Gastroesophageal sphincter (tissue), 4 donors: ENCODE data around the gene PUS7. TPM values are rescaled to one million over a fixed set of nuclear protein-coding genes. Genes with fewer than 3 reads are reported as not detected.

Source experiments
- ATAC-seq: fragments of 150-250 bp; one replicate; pipeline ENCODE4 v1.9.1; 2016; ENCODE audit warnings: mild to moderate bottlenecking, moderate library complexity
- H3K27ac ChIP-seq, 4 donors: fragments of 200-600 bp; sonication (generic) in 3 of 4; 1 replicate in 3 of 4; 2 replicates in 1 of 4; pipeline ENCODE4 v1.5.1; 2016 to 2019
- H3K27me3 ChIP-seq: fragments of 200-600 bp; sonication (generic); one replicate; pipeline ENCODE4 v1.5.1; 2019
- H3K36me3 ChIP-seq, 2 donors: fragments of 200-600 bp; sonication (generic); one replicate each; pipeline ENCODE4 v1.5.1; 2019; ENCODE audit warnings: control low read depth in 1 of 2
- H3K4me1 ChIP-seq, 3 donors: fragments of 200-600 bp; sonication (generic); 1 replicate in 2 of 3; 2 replicates in 1 of 3; pipeline ENCODE4 v1.5.1; 2016 to 2019; ENCODE audit warnings: control low read depth in 2 of 3
- H3K4me3 ChIP-seq, 2 donors: fragments of 200-600 bp; sonication (generic); one replicate each; pipeline ENCODE4 v1.5.1; 2019; ENCODE audit warnings: mild to moderate bottlenecking in 1 of 2, moderate library complexity in 1 of 2
- H3K9me3 ChIP-seq, 3 donors: fragments of 200-600 bp; sonication (generic); one replicate each; pipeline ENCODE4 v1.5.1; 2017 to 2019; ENCODE audit warnings: control low read depth in 2 of 3
- CTCF ChIP-seq, 4 experiments: fragments of 200-600 bp in 2 of 4; fragments of 450-650 bp in 2 of 4; sonication (generic) in 1 of 4; IDR thresholded peaks; one replicate each; pipeline ENCODE4 v1.5.1; 2017 to 2019; ENCODE audit warnings: antibody characterized with exemption in 4 of 4, mild to moderate bottlenecking in 2 of 4, moderate library complexity in 2 of 4
- EP300 ChIP-seq: sonication (generic); formaldehyde crosslinking; IDR thresholded peaks from one replicate; pipeline ENCODE4 v1.6.1; 2017; ENCODE audit warnings: antibody characterized with exemption, mild to moderate bottlenecking
- POLR2A ChIP-seq, 2 donors: fragments of 450-650 bp; IDR thresholded peaks; one replicate each; pipeline ENCODE4 v1.6.1; 2017; ENCODE audit warnings: antibody characterized with exemption in 2 of 2, mild to moderate bottlenecking in 2 of 2, moderate library complexity in 1 of 2
- POLR2AphosphoS5 ChIP-seq: sonication (generic); formaldehyde crosslinking; IDR thresholded peaks from one replicate; pipeline ENCODE4 v1.6.1; 2017; ENCODE audit warnings: antibody characterized with exemption
- WGBS, 2 donors: methylation state at CpG; one replicate each; pipeline ENCODE4 v1.1.5; 2018; ENCODE audit warnings: low coverage in 1 of 2; 5-methylcytosine and 5-hydroxymethylcytosine counted together
- total RNA-seq, 4 donors: library from RNA; depleted of rRNA; stranded (reverse); fragments of >200 nt; gene quantifications; one replicate each; pipeline ENCODE4 v1.1.0, GENCODE V29; 2016

The PUS7 gene
- total RNA-seq, 4 donors from 2014 or later = 11.9 to 15.1 (median 13.2) TPM

- no peaks in the 10 kb centered on the region for H3K27me3 ChIP-seq
- peaks cover 0 to 23% (median 8%) of the 10 kb centered on the region in 3 donors for H3K4me1 ChIP-seq
- no peak overlapping the region for H3K27ac ChIP-seq
- TF ChIP-seq POLR2A (IDR thresholded peaks at IDR 0.05) (no peak), POLR2AphosphoS5 (no peak), CTCF (IDR thresholded peaks at IDR 0.05) (no peak), EP300 (no peak)
- WGBS, 2 donors = 73 to 74% methylated on average over 5 of the region's 5 CpGs
- no peak overlapping the region for H3K4me3 ChIP-seq
- peaks cover 0 to 25% of the 10 kb centered on the region in 2 donors for H3K36me3 ChIP-seq
- ATAC-seq = no peak
- H3K9me3 ChIP-seq = no peaks in the 10 kb centered on the region
Measured at GRCh38 chr7:105497016-105497415, 25.1 kb downstream of the PUS7 start.

GRCh38 chr7:105496521-105496920 lies 25.6 kb downstream of the PUS7 start:
- H3K27me3 ChIP-seq = no peaks in the 10 kb centered on the region
- peaks cover 0 to 23% (median 8%) of the 10 kb centered on the region in 3 donors for H3K4me1 ChIP-seq
- H3K27ac ChIP-seq = no peak overlapping the region
- peaks cover 0 to 20% of the 10 kb centered on the region in 2 donors for H3K36me3 ChIP-seq
- no peak for ATAC-seq
- 39 to 88% methylated on average over 2 of the region's 2 CpGs for WGBS, 2 donors
- no peak for TF ChIP-seq CTCF (IDR thresholded peaks at IDR 0.05)
- no peak for TF ChIP-seq POLR2AphosphoS5
- TF ChIP-seq EP300 = no peak
- no peak for TF ChIP-seq POLR2A (IDR thresholded peaks at IDR 0.05)
- H3K9me3 ChIP-seq = no peaks in the 10 kb centered on the region
- no peak overlapping the region for H3K4me3 ChIP-seq

- Histone ChIP-seq H3K4me3 (peak overlapping the region; percentile 14 to 21), H3K9me3 (no peaks in the 10 kb centered on the region), H3K36me3 (no peaks in the 10 kb centered on the region), H3K27me3 (no peaks in the 10 kb centered on the region), H3K27ac (peak overlapping the region; percentile 12 to 84 (median 77)), H3K4me1 (peaks cover 0 to 23% (median 8%) of the 10 kb centered on the region in 3 donors)
- 29 to 44% methylated on average over 5 of the region's 5 CpGs for WGBS, 2 donors
- peak; percentile 74 for ATAC-seq
- TF ChIP-seq EP300 (no peak), POLR2A (IDR thresholded peaks at IDR 0.05) (no peak), CTCF (IDR thresholded peaks at IDR 0.05) (no peak), POLR2AphosphoS5 (peak; percentile 74)
Measured at GRCh38 chr7:105493923-105494315, 28.2 kb downstream of the PUS7 start.

- WGBS, 2 donors = 9 to 51% methylated on average over 7 of the region's 7 CpGs
Measured at GRCh38 chr7:105493196-105493922, 28.7 kb downstream of the PUS7 start.

More at GRCh38 chr7:105493196-105493922, 28.7 kb downstream of the PUS7 start:
- Histone ChIP-seq H3K4me3 (peak overlapping the region; percentile 14 to 21), H3K4me1 (peaks cover 0 to 26% (median 8%) of the 10 kb centered on the region in 3 donors), H3K27me3 (no peaks in the 10 kb centered on the region), H3K36me3 (no peaks in the 10 kb centered on the region), H3K9me3 (no peaks in the 10 kb centered on the region), H3K27ac (peak overlapping the region; percentile 12 to 84 (median 77))
- ATAC-seq = peak; percentile 16
- no peak for TF ChIP-seq EP300
- TF ChIP-seq POLR2AphosphoS5 = no peak
- TF ChIP-seq POLR2A (IDR thresholded peaks at IDR 0.05) = no peak
- TF ChIP-seq CTCF (IDR thresholded peaks at IDR 0.05) = no peak
